HEK293 (cell line): Measurements from ENCODE around the gene SRSF4.
"Not testable (repeated sequence)": the region's sequence is repeated elsewhere in the genome, so short reads cannot be mapped to it uniquely, and the experiment has no call there.

Experiments used
- CTCF ChIA-PET: fragments of 350-600 bp; formaldehyde crosslinking; extraction: SDS; loops from one replicate; lab custom pipeline; 2021; ENCODE audit warnings: antibody characterized with exemption; lab: Yijun Ruan, JAX
- POLR2A ChIA-PET: fragments of 300-600 bp; formaldehyde crosslinking; extraction: SDS; loops from one replicate; lab custom pipeline; 2020; ENCODE audit warnings: antibody characterized with exemption, inconsistent platforms; lab: Yijun Ruan, JAX
- H3K27ac ChIP-seq: fragments of 200-500 bp; sonication (Bioruptor generic); 2 replicates; pipeline ENCODE4 v1.5.1; 2014; ENCODE audit warnings: low read depth, low read length, control low read depth, inconsistent platforms; ENCODE audit errors: extremely low read depth
- H3K36me3 ChIP-seq, 2 experiments: fragments of 200-500 bp in 1 of 2; sonication (Bioruptor generic) in 1 of 2; 1 replicate in 1 of 2; 2 replicates in 1 of 2; pipeline ENCODE4 v1.5.1; 2014 to 2017; ENCODE audit warnings: inconsistent platforms in 2 of 2, low read length in 2 of 2; ENCODE audit not compliant: control insufficient read depth in 2 of 2, insufficient read depth in 1 of 2
- H3K4me1 ChIP-seq: fragments of 200-500 bp; sonication (Bioruptor generic); 2 replicates; pipeline ENCODE4 v1.5.1; 2014; ENCODE audit warnings: mild to moderate bottlenecking, low read length, inconsistent platforms; ENCODE audit not compliant: control insufficient read depth, insufficient read depth
- H3K4me3 ChIP-seq: 2 replicates; pipeline ENCODE4 v1.5.1; 2011; ENCODE audit warnings: low read depth, mild to moderate bottlenecking, control low read depth, low read length, moderate library complexity
- H3K9me3 ChIP-seq: fragments of 200-500 bp; sonication (Bioruptor generic); 2 replicates; pipeline ENCODE4 v1.5.1; 2014; ENCODE audit warnings: low read depth, low read length, inconsistent platforms; ENCODE audit not compliant: control insufficient read depth, insufficient read depth
- BCL6B ChIP-seq: fragments of 450-650 bp; formaldehyde crosslinking; IDR thresholded peaks from 2 replicates; pipeline ENCODE4 v1.5.1; 2017; ENCODE audit warnings: missing biosample characterization, missing genetic modification characterization
- GLIS1 ChIP-seq: fragments of 450-650 bp; formaldehyde crosslinking; IDR thresholded peaks from 2 replicates; pipeline ENCODE4 v1.5.1; 2016; ENCODE audit warnings: missing biosample characterization, missing genetic modification characterization
- GLIS2 ChIP-seq: fragments of 450-650 bp; formaldehyde crosslinking; IDR thresholded peaks from 2 replicates; pipeline ENCODE4 v1.5.1; 2016; ENCODE audit warnings: missing biosample characterization, missing genetic modification characterization
- KLF10 ChIP-seq: fragments of 450-650 bp; IDR thresholded peaks from 2 replicates; pipeline ENCODE4 v1.5.1; 2018; ENCODE audit warnings: missing biosample characterization, mild to moderate bottlenecking, missing genetic modification characterization
- OSR2 ChIP-seq: fragments of 450-650 bp; formaldehyde crosslinking; IDR thresholded peaks from 2 replicates; pipeline ENCODE4 v1.5.1; 2016; ENCODE audit warnings: missing biosample characterization, missing genetic modification characterization
- REPIN1 ChIP-seq: fragments of 450-650 bp; formaldehyde crosslinking; IDR thresholded peaks from 2 replicates; pipeline ENCODE4 v1.5.1; 2017; ENCODE audit warnings: missing biosample characterization, missing genetic modification characterization, low read depth
- SCRT1 ChIP-seq: fragments of 450-650 bp; formaldehyde crosslinking; IDR thresholded peaks from 2 replicates; pipeline ENCODE4 v1.5.1; 2016; ENCODE audit warnings: missing biosample characterization, missing genetic modification characterization, borderline replicate concordance
- SCRT2 ChIP-seq: fragments of 450-650 bp; formaldehyde crosslinking; IDR thresholded peaks from 2 replicates; pipeline ENCODE4 v1.5.1; 2016; ENCODE audit warnings: missing biosample characterization, missing genetic modification characterization
- ZFP41 ChIP-seq: fragments of 450-650 bp; formaldehyde crosslinking; IDR thresholded peaks from 2 replicates; pipeline ENCODE4 v1.5.1; 2016; ENCODE audit warnings: missing biosample characterization, missing genetic modification characterization, borderline replicate concordance
- ZNF132 ChIP-seq: fragments of 450-650 bp; formaldehyde crosslinking; IDR thresholded peaks from 2 replicates; pipeline ENCODE4 v1.5.1; 2017; ENCODE audit warnings: missing biosample characterization, missing genetic modification characterization, borderline replicate concordance
- ZNF146 ChIP-seq: fragments of 450-650 bp; formaldehyde crosslinking; IDR thresholded peaks from 2 replicates; pipeline ENCODE4 v1.5.1; 2016; ENCODE audit warnings: missing biosample characterization, missing genetic modification characterization
- ZNF214 ChIP-seq: fragments of 450-650 bp; formaldehyde crosslinking; IDR thresholded peaks from 2 replicates; pipeline ENCODE4 v1.5.1; 2017; ENCODE audit warnings: missing biosample characterization, mild to moderate bottlenecking, missing genetic modification characterization, borderline replicate concordance
- ZNF341 ChIP-seq: fragments of 450-650 bp; formaldehyde crosslinking; IDR thresholded peaks from 2 replicates; pipeline ENCODE4; 2016; ENCODE audit warnings: low read depth, missing biosample characterization, missing genetic modification characterization
- ZNF362 ChIP-seq: fragments of 450-650 bp; formaldehyde crosslinking; IDR thresholded peaks from 2 replicates; pipeline ENCODE4 v1.5.1; 2016; ENCODE audit warnings: missing biosample characterization, missing genetic modification characterization
- ZNF37A ChIP-seq: fragments of 450-650 bp; IDR thresholded peaks from 2 replicates; pipeline ENCODE4 v1.5.1; 2018; ENCODE audit warnings: missing biosample characterization, missing genetic modification characterization
- ZNF555 ChIP-seq: fragments of 450-650 bp; formaldehyde crosslinking; conservative IDR thresholded peaks from 2 replicates; pipeline ENCODE4 v1.5.1; 2017; ENCODE audit warnings: missing biosample characterization, mild to moderate bottlenecking, missing genetic modification characterization, inconsistent platforms
- ZNF558 ChIP-seq: fragments of 450-650 bp; formaldehyde crosslinking; IDR thresholded peaks from 2 replicates; pipeline ENCODE4 v1.5.1; 2016; ENCODE audit warnings: missing biosample characterization, missing genetic modification characterization
- ZNF580 ChIP-seq: fragments of 450-650 bp; formaldehyde crosslinking; IDR thresholded peaks from 2 replicates; pipeline ENCODE4 v1.5.1; 2016; ENCODE audit warnings: missing biosample characterization, missing genetic modification characterization
- ZNF660 ChIP-seq: fragments of 450-650 bp; IDR thresholded peaks from 2 replicates; pipeline ENCODE4 v1.5.1; 2018; ENCODE audit warnings: missing biosample characterization, mild to moderate bottlenecking, missing genetic modification characterization
- ZNF791 ChIP-seq: fragments of 450-650 bp; formaldehyde crosslinking; IDR thresholded peaks from 2 replicates; pipeline ENCODE4 v1.5.1; 2016; ENCODE audit warnings: missing biosample characterization, missing genetic modification characterization
- ZSCAN16 ChIP-seq: fragments of 450-650 bp; formaldehyde crosslinking; IDR thresholded peaks from 2 replicates; pipeline ENCODE4 v1.5.1; 2016; ENCODE audit warnings: missing biosample characterization, missing genetic modification characterization

SRSF4 gene

GRCh38 chr1:29133861-29134694 lies 47.6 kb downstream of the SRSF4 start (continued):
- TF ChIP-seq SCRT1 (tag by site-specific recombination) (0 out of 2 replicates have a peak, but pooled peaks have one; percentile 1), ZNF555 (tag by site-specific recombination) (no peak)

GRCh38 chr1:29131056-29131455 lies 50.6 kb downstream of the SRSF4 start:
- POLR2A ChIA-PET, result interaction anchor here (0.7 to 1.2 kb wide), 3 partner anchors 9 to 10 kb away, joined by 3 to 4 read pairs (median 4); no protein-coding TSS in a partner anchor
- H3K4me3 ChIP-seq, H3K36me3 ChIP-seq, H3K4me1 ChIP-seq, H3K27ac ChIP-seq, H3K9me3 ChIP-seq: not testable (repeated sequence)
- CTCF ChIA-PET, result interaction anchor here (2.1 kb wide), 1 partner anchor 249 kb away, joined by 11 read pairs; no protein-coding TSS in a partner anchor

GRCh38 chr1:29129916-29130315 lies 51.8 kb downstream of the SRSF4 start:
- H3K36me3 ChIP-seq, result no peaks in the 10 kb centered on the region
- TF ChIP-seq GLIS2 (tag by site-specific recombination), result no peak
- TF ChIP-seq ZNF214 (tag by site-specific recombination), result no peak
- TF ChIP-seq ZNF558 (tag by site-specific recombination), result no peak
- TF ChIP-seq SCRT2 (tag by site-specific recombination), result no peak
- no peak for TF ChIP-seq GLIS1 (tag by site-specific recombination)
- no peak for TF ChIP-seq ZSCAN16 (tag by site-specific recombination)
- TF ChIP-seq ZNF660, result no peak
- no peak for TF ChIP-seq REPIN1
- no peak for TF ChIP-seq ZNF132
- TF ChIP-seq ZNF362 (tag by site-specific recombination), result no peak
- TF ChIP-seq ZNF791 (tag by site-specific recombination), result no peak
- no peak for TF ChIP-seq ZNF580 (tag by site-specific recombination)
- no peak for TF ChIP-seq ZNF146
- no peak for TF ChIP-seq ZFP41
- TF ChIP-seq ZNF341 (tag by site-specific recombination), result no peak
- TF ChIP-seq ZNF37A (tag by site-specific recombination), result no peak
- no peak for TF ChIP-seq BCL6B
- TF ChIP-seq KLF10, result no peak
- no peak for TF ChIP-seq OSR2 (tag by site-specific recombination)
- POLR2A ChIA-PET, result interaction anchor here (1.2 kb wide), 1 partner anchor 11 kb away, joined by 3 read pairs; no protein-coding TSS in a partner anchor
- H3K4me1 ChIP-seq, result no peaks in the 10 kb centered on the region
- no peak overlapping the region for H3K4me3 ChIP-seq
- no peak overlapping the region for H3K27ac ChIP-seq
- CTCF ChIA-PET, result interaction anchor here (0.6 to 2.1 kb wide), 3 partner anchors 9 to 1224 kb away, joined by 3 to 11 read pairs (median 4); no protein-coding TSS in a partner anchor
- H3K9me3 ChIP-seq, result no peaks in the 10 kb centered on the region
